Heart right ventricle (tissue), 16 donors: ENCODE data around the gene RPS15. TPM values are rescaled to one million over a fixed set of nuclear protein-coding genes. Genes with fewer than 3 reads are reported as not detected.
A peak's percentile ranks its signal among the peaks of the same experiment; 100 is the strongest.

Experiments used
- ATAC-seq, 8 donors: fragments of 200-7000 bp; cut with Tn5 transposase; one replicate each; pipeline ENCODE4 v1.9.1; 2020; ENCODE audit warnings: mild to moderate bottlenecking in 8 of 8, moderate library complexity in 8 of 8, moderate number of reproducible peaks in 1 of 8
- DNase-seq, 2 donors: peaks; one replicate each; pipeline ENCODE4 v3.0.0-alpha.2; 2020
- H3K27ac ChIP-seq, 10 donors: fragments of 200-600 bp; sonication (generic) in 2 of 10; one replicate each; pipeline versions ENCODE4 v1.5.0 to v1.8.0; 2020 to 2022; ENCODE audit warnings: mild to moderate bottlenecking in 3 of 10
- H3K27me3 ChIP-seq, 7 donors: fragments of 200-600 bp; one replicate each; pipeline ENCODE4 v1.8.0; 2021 to 2022; ENCODE audit warnings: mild to moderate bottlenecking in 2 of 7
- H3K36me3 ChIP-seq, 9 donors: fragments of 200-600 bp; sonication (generic) in 1 of 9; one replicate each; pipeline versions ENCODE4 v1.5.0 to v1.8.0; 2020 to 2022; ENCODE audit warnings: mild to moderate bottlenecking in 2 of 9
- H3K4me1 ChIP-seq, 9 donors: fragments of 200-600 bp; sonication (generic) in 1 of 9; one replicate each; pipeline versions ENCODE4 v1.5.0 to v1.8.0; 2020 to 2022; ENCODE audit warnings: mild to moderate bottlenecking in 4 of 9
- H3K4me3 ChIP-seq, 10 donors: fragments of 200-600 bp; sonication (generic) in 2 of 10; one replicate each; pipeline versions ENCODE4 v1.5.0 to v1.8.0; 2020 to 2022; ENCODE audit warnings: mild to moderate bottlenecking in 7 of 10, moderate library complexity in 2 of 10
- H3K9me3 ChIP-seq, 11 donors: fragments of 200-600 bp in 10 of 11; sonication (generic) in 2 of 11; one replicate each; pipeline versions ENCODE4 v1.5.0 to v1.8.0; 2013 to 2022; ENCODE audit warnings: mild to moderate bottlenecking in 2 of 11, control low read depth in 1 of 11, moderate library complexity in 1 of 11
- CTCF ChIP-seq, 9 donors: fragments of 200-600 bp; sonication (generic) in 2 of 9; IDR thresholded peaks; one replicate each; pipeline versions ENCODE4 v1.5.0 to v1.8.0; 2021 to 2022; ENCODE audit warnings: antibody characterized with exemption in 9 of 9, mild to moderate bottlenecking in 5 of 9, moderate library complexity in 1 of 9
- WGBS, 2 donors: extraction: QIAGEN DNeasy Blood & Tissue Kit; methylation state at CpG; one replicate each; pipeline ENCODE4 v1.1.7; 2013; ENCODE audit warnings: inconsistent platforms in 1 of 2; 5-methylcytosine and 5-hydroxymethylcytosine counted together
- intact Hi-C, 10 donors: fragments of 100-400 bp; cut with DNase I; formaldehyde crosslinking; loops; one replicate each; pipeline versions ENCODE4 v1.11.1 to v1.14.2; 2022
- polyA plus RNA-seq, 2 donors: library from polyadenylated mRNA; stranded (reverse); fragments of 200-250 nt; gene quantifications; one replicate each; pipeline ENCODE4 v1.2.3, GENCODE V29; 2013
- total RNA-seq, 10 donors: library from RNA; stranded (reverse); fragmentation: NEBNext Ultra II Directional in 3 of 10; extraction: Animal tissue kit (Norgen Biotek cat#: 25700) in 3 of 10; gene quantifications; one replicate each; pipeline versions ENCODE4 v1.2.1 to v1.2.4, GENCODE V29; 2021 to 2023
- donor health status: Arrhythmogenic right ventricular cardiomyopathy.
- donor health status: ischemic (EF 13 %, LVEDD 7.1; RV severe dilation, severe dysfunction).
- donor health status: healthy with polysubstance abuse.
- donor health status: DM: no; HTN: yes; CAD: no.
- donor health status: DM: no; HTN: no; CAD: no.
- donor health status: ischemic (EF 25% LVEDD 6.9; RV normal size, moderate dysfunction).
- donor health status: ischemic (EF 25% LVEDD 5.7; RV mildly dilated, moderate dysfunction).
- donor health status: healthy.
- donor health status: DM: yes; HTN: yes; CAD: no.
- donor health status: Ischemic cardiomyopathy.
- donor health status: ischemic (EF 35%, LVEDD 5.7; RV mildly dilated, moderate dysfunction).
- donor health status: nonischemic (EF 11% LVEDD 7.7; RV severe dilation, severe dysfunction).
- donor health status: DM: yes; HTN: yes; CAD: no.
- donor health status: PGD.
- donor health status: ischemic (EF 29% LVEDD 5.4; RV normal size, mild dysfunction).
- donor health status: nonischemic (EF 23%, LVEDD 6.1; RV moderate dilation, normal function).

The RPS15 gene
- total and polyA plus RNA-seq, 12 donors: 480 to 3,724 (median 607) TPM

GRCh38 chr19:1441022-1441426 is 2.8 kb downstream of the RPS15 start:
- intact Hi-C loops: loop anchor here in 2 of 10 donors (10.0 kb wide), 1 partner anchor 74 kb away; the partner anchor contains the start of gene ADAMTSL5 (in 2 of the 2)
- H3K27me3 ChIP-seq: peaks cover 7 to 12% (median 8%) of the 10 kb centered on the region in 7 donors
- no peak for TF ChIP-seq CTCF (IDR thresholded peaks at IDR 0.05)
- no peak for ATAC-seq
- DNase-seq: no peak
- peaks cover 15 to 45% (median 38%) of the 10 kb centered on the region in 9 donors for H3K4me1 ChIP-seq
- peaks cover 0 to 43% (median 27%) of the 10 kb centered on the region in 9 donors for H3K36me3 ChIP-seq
- no peak overlapping the region for H3K27ac ChIP-seq
- WGBS, 2 donors: 93 to 94% methylated on average over 9 of the region's 9 CpGs
- H3K4me3 ChIP-seq: no peak overlapping the region
- H3K9me3 ChIP-seq: no peaks in the 10 kb centered on the region

DNA sequence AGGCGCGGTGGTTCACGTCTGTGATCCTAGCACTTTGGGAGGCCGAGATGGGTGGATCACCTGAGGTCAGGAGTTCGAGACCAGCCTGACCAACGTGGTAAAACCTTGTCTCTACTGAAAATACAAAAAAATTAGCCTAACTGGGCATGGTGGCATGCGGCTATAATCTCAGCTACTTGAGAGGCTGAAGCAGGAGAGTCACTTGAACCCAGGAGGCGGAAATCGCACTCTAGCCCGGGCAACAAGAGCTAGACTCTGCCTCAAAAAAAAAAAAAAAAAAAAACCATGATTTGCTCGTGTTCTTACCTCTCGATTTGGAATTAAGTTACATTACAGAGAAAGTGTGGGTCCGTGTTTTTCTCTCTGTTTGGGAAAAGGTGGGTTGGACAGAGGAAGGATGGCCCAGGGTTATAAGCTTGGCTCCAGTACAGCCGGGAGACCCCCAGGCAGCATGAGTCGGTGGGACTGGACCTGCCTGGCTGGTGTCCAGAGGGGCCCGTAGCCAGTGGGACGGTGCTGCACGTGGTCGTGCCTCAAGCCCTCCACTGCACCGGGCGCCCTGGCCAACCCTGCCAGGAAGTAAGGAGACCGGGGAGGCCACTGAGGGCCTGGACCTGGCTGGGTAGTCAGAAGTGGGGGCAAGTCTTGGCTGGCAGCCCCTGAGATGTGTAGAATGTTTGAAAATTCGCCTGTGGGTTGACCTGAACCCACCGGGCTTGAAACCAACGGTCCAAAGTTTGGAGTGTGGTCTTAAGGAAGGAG is 3.7 kb downstream of the RPS15 start:
- no peaks in the 10 kb centered on the region for H3K9me3 ChIP-seq
- peaks cover 15 to 21% (median 17%) of the 10 kb centered on the region in 7 donors for H3K27me3 ChIP-seq
- TF ChIP-seq CTCF (IDR thresholded peaks at IDR 0.05): no peak
- H3K27ac ChIP-seq: no peak overlapping the region
- ATAC-seq (no peak), DNase-seq (no peak)
- WGBS, 2 donors: 87 to 89% methylated on average over 25 of the region's 25 CpGs
- peaks cover 0 to 43% (median 27%) of the 10 kb centered on the region in 9 donors for H3K36me3 ChIP-seq
- H3K4me3 ChIP-seq: no peak overlapping the region
- H3K4me1 ChIP-seq: peaks cover 22 to 52% (median 45%) of the 10 kb centered on the region in 9 donors
- intact Hi-C loops: loop anchor here in 2 of 10 donors (10.0 kb wide), 1 partner anchor 73 kb away; the partner anchor contains the start of gene ADAMTSL5 (in 2 of the 2)

GRCh38 chr19:1445185-1445931 is 7.2 kb downstream of the RPS15 start:
- Histone ChIP-seq H3K36me3 (peaks cover 0 to 32% (median 19%) of the 10 kb centered on the region in 9 donors), H3K27ac (peak overlapping the region in 1 of 10 donors; percentile 54), H3K4me3 (peak overlapping the region in 9 of 10 donors; percentile 18 to 57 (median 47)), H3K4me1 (peaks cover 11 to 34% (median 29%) of the 10 kb centered on the region in 9 donors), H3K27me3 (peaks cover 28 to 56% (median 50%) of the 10 kb centered on the region in 7 donors), H3K9me3 (no peaks in the 10 kb centered on the region)
- DNase-seq (peak; percentile 46 to 75), ATAC-seq (peak; percentile 87 to 92 (median 88))
- intact Hi-C loops: loop anchor here in 2 of 10 donors (10.0 kb wide), 1 partner anchor 69 kb away; the partner anchor contains the start of gene ADAMTSL5 (in 2 of the 2)
- TF ChIP-seq CTCF (IDR thresholded peaks at IDR 0.05): peak; percentile 86 to 98 (median 93)
- 3 to 4% methylated on average over 65 to 70 of the region's 70 CpGs for WGBS, 2 donors
